Measurements from ENCODE around the gene SNCAIP.
"Not testable (repeated sequence)": the region's sequence is repeated elsewhere in the genome, so short reads cannot be mapped to it uniquely, and the experiment has no call there.

SNCAIP gene

DNA sequence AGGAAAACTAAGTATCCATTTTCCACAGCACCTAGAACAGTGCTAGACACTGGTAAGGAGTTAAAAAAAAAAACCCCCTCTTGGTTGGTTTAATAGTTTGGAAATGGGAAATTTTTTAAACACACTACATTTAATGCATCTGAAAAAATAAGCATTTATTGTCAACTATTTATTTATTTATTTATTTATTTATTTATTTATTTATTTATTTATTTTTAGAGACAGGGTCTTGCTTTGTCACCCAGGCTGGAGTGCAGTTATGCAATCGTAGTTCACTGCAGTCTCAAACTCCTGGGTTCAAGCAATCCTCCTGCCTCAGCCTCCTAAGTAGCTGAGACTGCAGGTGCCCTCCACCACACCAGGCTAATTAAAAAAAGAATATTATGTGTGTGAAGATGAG, 51.6 kb downstream of the SNCAIP start:
- DNase-seq: no peak

GRCh38 chr5:122366501-122366900, 54.5 kb downstream of the SNCAIP start:
- no peak for DNase-seq

DNA sequence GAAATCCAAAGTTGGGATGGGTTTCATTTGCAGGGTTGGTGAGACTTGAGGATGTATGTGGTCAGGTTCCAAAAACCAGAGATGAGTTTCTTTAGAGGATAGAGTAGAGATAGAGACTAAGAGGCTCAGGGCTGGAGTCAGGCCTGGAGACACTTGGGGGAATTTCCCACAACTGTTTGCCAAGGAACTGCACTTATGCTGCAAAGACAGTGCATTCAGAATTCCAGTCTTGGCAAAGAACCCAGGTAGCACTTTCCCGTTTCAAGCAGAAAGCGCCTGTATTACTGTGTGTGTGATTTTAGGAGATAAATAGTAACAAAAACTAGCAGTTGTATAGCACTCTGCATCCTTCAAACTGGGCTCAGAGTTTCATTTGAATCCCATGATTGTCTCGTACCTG, 55.4 kb downstream of the SNCAIP start:
- DNase-seq: no peak

DNA sequence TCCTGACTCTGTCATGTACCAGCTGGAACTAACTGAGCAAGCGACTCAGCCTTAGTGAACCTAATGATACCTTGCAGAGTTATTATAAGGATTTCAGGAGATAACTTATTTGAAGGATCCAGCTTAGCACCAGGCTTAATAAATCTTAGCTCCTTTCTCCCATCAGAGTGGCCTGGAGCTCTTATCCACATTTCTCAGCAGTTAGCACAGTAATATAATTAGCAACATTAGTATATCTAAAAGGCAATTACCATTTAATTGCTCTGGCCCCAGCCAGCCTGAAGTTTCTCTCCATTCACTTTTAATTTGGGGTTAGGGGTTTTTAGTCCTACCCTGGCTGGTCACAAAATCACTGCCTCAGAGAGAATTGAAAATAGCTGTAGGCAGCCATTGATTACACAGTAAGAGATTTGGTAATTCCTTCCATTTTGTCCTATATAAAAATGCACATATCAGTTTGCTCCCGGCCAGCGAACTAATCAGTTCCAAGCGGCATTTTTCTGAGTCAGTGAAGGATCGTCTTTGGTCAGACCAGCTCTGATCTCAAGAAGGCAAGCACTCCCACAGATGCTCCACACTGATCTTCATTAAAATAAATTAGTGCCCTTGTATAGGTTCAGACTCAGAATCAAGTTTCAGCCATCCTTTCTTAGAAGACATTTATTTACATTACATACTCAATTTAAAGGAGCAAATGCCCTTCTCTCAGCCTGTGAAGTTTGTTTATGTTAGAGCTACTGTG, 56.6 kb downstream of the SNCAIP start:
- DNase-seq: no peak

DNA sequence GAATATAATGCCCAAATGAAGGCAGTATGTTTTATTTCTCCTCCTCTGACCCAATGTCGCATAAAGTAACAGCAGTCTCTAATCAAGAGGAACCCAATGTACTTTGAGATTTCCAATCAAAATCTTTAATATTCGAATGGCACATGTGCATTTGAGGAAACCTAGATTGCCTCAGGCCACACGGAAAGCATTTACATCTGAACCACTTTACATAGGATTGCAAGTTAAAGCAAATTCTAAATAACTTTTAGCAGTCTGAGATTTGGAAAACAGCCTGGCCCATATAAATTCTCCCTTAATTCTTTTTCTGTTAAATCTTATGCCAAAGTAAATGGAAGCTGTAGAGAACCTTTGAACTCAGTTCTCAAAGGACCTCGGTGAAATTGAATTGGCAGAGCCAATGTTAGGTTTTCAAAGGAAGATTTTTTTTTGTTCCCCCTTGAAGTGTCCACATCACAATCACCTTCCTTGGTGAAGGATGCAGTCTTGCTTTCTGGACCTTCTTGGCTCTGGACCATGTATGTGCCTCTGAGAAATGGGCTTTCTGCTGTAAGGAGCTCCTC, 57.3 kb downstream of the SNCAIP start:
- DNase-seq: no peak

DNA sequence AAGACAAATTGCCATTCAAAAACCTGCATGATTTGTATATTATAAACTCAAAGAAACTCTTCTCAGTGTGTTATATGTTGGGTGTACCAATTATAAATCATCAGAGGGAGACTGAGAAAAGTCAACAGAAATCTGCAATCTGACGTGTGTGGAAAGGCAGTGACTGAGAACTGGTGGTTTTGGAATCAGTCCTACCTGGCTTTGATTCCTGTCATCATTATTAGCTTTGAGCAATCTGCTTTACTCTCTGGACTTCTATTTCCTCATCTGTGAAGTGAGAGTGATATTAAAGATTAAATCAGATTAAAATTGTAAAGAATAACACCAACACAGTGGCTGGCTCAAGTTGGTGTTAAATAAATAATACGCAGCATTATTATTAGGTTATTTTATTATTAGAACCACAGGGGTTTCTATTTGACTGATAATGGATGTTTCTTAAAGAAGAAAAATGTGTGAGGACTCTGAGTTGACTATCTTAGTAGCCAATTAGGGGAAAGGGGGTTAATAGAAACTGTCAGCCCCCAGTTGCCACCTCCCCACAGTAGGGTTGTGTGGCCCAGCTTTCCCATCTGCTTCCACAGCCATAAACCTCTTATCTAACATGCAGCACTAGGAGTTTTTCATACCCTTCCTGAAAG, 59.6 kb downstream of the SNCAIP start:
- no peak for DNase-seq

DNA sequence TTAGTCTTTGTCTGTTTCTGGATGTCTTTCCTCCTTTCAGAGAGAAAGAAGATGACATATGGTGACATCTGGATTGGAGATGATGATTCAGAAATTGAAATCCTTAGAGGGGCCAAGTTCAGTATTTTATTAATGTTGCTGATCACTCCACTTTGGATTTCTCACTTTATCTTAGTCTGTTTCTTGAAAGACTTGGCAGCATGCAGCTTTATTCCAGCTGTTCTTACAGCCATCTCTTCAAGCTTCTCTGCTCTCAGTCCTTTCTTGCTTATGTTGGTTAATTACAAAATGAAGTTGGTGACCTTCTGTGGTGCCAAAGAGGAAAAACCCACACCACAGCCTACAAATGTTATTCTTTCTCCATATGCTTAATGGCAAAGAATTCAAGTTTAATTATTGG, 62.1 kb downstream of the SNCAIP start:
- no peak for DNase-seq

DNA sequence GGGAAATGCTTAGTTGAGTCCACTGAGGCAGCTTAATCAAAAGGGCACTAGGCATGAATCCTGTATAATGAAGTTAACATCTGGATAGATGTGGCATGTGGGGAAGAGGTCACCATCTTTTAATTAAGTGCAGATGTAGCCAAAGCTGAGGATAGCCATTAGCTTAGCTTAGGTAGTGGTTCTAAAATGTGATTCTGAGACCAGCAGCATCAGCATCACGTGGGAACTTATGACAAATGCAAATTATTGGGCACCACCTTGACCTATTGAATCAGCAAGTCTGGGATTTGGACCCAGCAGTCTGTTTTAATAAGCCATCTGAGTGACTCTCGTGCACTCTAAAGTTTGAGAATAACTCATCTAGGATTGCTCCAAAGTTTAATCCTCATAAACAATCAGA, 63.8 kb downstream of the SNCAIP start:
- no peak for DNase-seq

DNA sequence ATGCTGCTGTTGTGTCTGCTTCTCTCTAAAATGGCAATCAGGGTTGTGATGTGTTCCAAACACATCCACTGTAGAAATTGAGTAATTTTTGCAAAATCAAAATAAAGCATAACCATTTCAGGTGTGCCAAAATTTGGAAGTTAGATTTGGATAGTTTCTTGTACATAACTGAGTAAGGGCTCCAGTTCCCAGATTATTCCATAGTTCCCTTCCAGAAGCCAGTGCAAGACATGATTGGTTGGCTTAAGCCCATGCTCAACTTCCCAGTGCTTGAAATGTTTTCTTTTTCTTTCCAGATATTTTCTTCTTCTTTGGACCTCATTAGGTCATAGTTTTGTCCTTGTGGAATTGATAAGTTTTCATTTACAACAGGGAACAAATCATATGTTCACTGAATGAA, 64.2 kb downstream of the SNCAIP start:
- DNase-seq: no peak

- no peak for DNase-seq
Observed at GRCh38 chr5:122377026-122377425, 65.0 kb downstream of the SNCAIP start.

DNA sequence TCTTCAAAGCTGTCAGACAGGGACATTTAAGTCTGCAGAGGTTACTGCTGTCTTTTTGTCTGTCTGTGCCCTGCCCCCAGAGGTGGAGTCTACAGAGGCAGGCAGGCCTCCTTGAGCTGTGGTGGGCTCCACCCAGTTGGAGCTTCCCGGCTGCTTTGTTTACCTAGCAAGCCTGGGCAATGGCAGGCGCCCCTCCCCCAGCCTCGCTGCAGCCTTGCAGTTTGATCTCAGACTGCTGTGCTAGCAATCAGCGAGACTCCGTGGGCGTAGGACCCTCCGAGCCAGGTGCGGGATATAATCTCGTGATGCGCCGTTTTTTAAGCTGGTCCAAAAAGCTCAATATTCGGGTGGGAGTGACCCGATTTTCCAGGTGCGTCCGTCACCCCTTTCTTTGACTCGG, 70.9 kb downstream of the SNCAIP start:
- not testable (repeated sequence) for DNase-seq

GRCh38 chr5:122384739-122385235, 72.8 kb downstream of the SNCAIP start:
- DNase-seq: no peak

DNA sequence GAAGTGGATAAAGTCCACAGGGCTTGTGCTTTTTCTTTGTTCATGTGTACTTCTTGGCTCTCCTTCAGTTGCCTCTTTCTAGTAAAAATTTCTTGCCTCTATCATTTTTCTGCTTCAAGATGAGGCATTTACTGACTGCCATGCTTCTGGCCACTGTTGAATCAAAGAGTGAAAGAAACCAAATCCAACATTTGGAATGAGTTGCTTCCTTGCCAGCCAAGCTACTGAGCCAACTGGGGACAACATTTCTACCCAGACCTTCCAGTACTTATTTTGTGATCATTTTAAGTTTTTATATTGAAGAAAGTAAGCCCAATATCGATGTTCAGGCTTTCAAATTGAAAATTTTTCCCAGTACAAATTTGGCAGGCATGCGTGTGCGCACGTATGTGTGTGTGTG, 73.2 kb downstream of the SNCAIP start:
- no peak for DNase-seq

GRCh38 chr5:122385808-122386207, 73.8 kb downstream of the SNCAIP start:
- DNase-seq: no peak

GRCh38 chr5:122390154-122390553, 78.1 kb downstream of the SNCAIP start:
- no peak for DNase-seq

- no peak for DNase-seq
Observed at GRCh38 chr5:122390694-122391093, 78.7 kb downstream of the SNCAIP start.

- no peak for DNase-seq
Observed at GRCh38 chr5:122391621-122392020, 79.6 kb downstream of the SNCAIP start.

DNA sequence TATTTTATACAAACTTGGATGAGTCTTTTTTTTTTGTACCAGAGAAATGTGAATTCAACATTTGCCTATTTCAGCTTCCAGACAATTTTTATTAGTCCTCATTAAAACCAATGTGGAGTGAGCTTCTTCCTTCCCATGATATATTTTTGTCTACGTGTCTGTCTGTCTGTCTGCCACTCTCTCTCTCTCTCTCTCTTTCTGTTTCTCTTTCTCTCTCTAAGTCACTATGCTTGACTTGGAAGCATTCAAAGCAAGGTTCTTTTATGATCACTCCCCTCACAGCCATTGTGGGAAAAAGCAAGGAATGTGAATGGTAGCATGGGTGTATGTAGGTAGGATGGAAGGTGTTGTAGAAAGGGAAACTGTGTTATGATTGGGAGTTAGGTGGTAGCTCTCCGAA, 80.2 kb downstream of the SNCAIP start:
- DNase-seq: no peak

GRCh38 chr5:122392824-122393223, 80.8 kb downstream of the SNCAIP start:
- DNase-seq: no peak

GRCh38 chr5:122394284-122394930, 82.4 kb downstream of the SNCAIP start:
- DNase-seq: no peak

DNA sequence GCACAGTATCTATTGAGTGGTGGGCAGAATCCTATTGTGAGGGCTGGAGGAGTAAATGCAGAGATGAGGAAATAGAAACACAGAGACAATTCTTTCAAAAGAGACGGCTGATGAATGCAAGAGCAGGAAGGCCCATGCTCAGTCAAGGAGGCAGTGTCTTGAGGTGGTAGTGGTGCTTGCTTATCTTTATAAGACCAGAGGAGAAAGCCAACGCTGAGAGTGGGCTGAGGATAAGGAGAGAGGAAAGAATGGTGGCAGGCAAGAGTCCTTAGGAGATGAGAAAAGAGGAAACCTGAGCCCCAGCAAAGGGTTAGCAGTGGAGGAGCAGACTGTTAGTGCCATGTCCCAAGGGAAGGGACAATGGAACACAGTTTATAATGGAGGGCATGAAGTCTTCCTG, 86.0 kb downstream of the SNCAIP start:
- no peak for DNase-seq

DNA sequence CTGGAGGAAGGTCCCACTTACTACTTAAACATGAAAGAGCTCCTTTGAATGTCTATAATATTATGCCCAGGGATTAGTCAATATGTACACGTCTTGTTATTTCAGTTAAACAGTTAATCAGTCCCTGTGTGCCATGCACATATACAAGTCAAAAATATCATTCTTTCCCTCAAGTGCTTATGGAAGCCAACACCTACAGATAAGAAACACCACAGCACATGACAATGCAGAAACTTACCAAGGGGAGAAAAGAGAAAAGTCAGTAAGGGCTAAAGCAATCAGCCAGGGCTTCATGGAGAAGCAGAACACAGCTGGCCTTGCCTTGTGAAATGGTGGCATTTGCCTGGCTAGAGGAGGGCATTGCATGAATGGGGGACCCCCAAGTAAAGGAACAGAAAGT, 88.3 kb downstream of the SNCAIP start:
- no peak for DNase-seq

GRCh38 chr5:122400938-122401337, 88.9 kb downstream of the SNCAIP start:
- no peak for DNase-seq

Data from activated CD4-positive, CD25-positive, alpha-beta regulatory T cell treated with anti-CD3 and anti-CD28 coated beads, Interleukin-2, amount 50 U/mL, for 72 hours (primary cell).